NCI-H2081 treated with DMSO at 0.1 percent for 48 hours (cell line): Measurements from ENCODE around the gene GREM2.

ENCODE experiments used
- DNase-seq: peaks from one replicate; lab custom pipeline; 2025; lab: John Stamatoyannopoulos, UW

GREM2 gene

GRCh38 chr1:240611619-240612480 is at the start of gene GREM2:
TSS of gene GREM2 (minus strand) at chr1:240612155. CDS start at chr1:240493475, 118,680 bp downstream.
- no peak for DNase-seq

GRCh38 chr1:240658312-240658960 is 46.5 kb upstream of the GREM2 start:
- DNase-seq = no peak

GRCh38 chr1:240656531-240656930 is 44.6 kb upstream of the GREM2 start:
- DNase-seq = no peak

GRCh38 chr1:240652961-240653409 is 41.0 kb upstream of the GREM2 start:
- DNase-seq = no peak

- no peak for DNase-seq
These were observed 40.6 kb upstream of the GREM2 start for GRCh38 chr1:240652549-240652948.

- DNase-seq = no peak
These were observed 38.9 kb upstream of the GREM2 start for GRCh38 chr1:240650877-240651276.

- DNase-seq = no peak
These were observed 38.1 kb upstream of the GREM2 start for GRCh38 chr1:240649733-240650721.

GRCh38 chr1:240646571-240647240 is 34.8 kb upstream of the GREM2 start:
- DNase-seq = no peak

GRCh38 chr1:240644732-240645131 is 32.8 kb upstream of the GREM2 start:
- no peak for DNase-seq

- DNase-seq = no peak
These were observed 23.7 kb upstream of the GREM2 start for GRCh38 chr1:240635466-240636256.

GRCh38 chr1:240630409-240630808 is 18.5 kb upstream of the GREM2 start:
- DNase-seq = no peak

GRCh38 chr1:240621249-240621648 is 9.3 kb upstream of the GREM2 start:
- no peak for DNase-seq

GRCh38 chr1:240619906-240620621 is 8.1 kb upstream of the GREM2 start:
- no peak for DNase-seq

GRCh38 chr1:240619357-240619756 is 7.4 kb upstream of the GREM2 start:
- no peak for DNase-seq

GRCh38 chr1:240618946-240619345 is 7.0 kb upstream of the GREM2 start:
- DNase-seq = no peak

- no peak for DNase-seq
These were observed 4.1 kb upstream of the GREM2 start for GRCh38 chr1:240616018-240616417.

- no peak for DNase-seq
These were observed 1.6 kb upstream of the GREM2 start for GRCh38 chr1:240613356-240614142.

GRCh38 chr1:240612811-240613210 is 856 bp upstream of the GREM2 start:
- no peak for DNase-seq

- no peak for DNase-seq
These were observed 732 bp downstream of the GREM2 start for GRCh38 chr1:240611228-240611618.
